HepG2 (cell line): Measurements from ENCODE around the gene VNN1. TPM values are rescaled to one million over a fixed set of nuclear protein-coding genes. Genes with fewer than 3 reads are reported as not detected.
A peak's percentile ranks its signal among the peaks of the same experiment; 100 is the strongest.

Experiments
- ARHGAP35 ChIP-seq: sonication (generic); formaldehyde crosslinking; IDR thresholded peaks from 2 replicates; pipeline ENCODE4 v1.9.0; 2022; ENCODE audit warnings: mild to moderate bottlenecking, inconsistent platforms, moderate library complexity, missing genetic modification reagents, borderline replicate concordance
- ARNT ChIP-seq: fragments of 450-650 bp; IDR thresholded peaks from 2 replicates; pipeline ENCODE4 v1.6.1; 2017
- CSRNP1 ChIP-seq: sonication (generic); formaldehyde crosslinking; IDR thresholded peaks from 2 replicates; pipeline ENCODE4 v1.8.1; 2023; ENCODE audit warnings: mild to moderate bottlenecking, missing genetic modification reagents
- EP300 ChIP-seq, 3 experiments: sonication (generic) in 1 of 3; formaldehyde crosslinking in 1 of 3; IDR thresholded peaks; 2 replicates each; pipeline versions ENCODE4 v1.5.1 to v1.6.1; 2011 to 2020; ENCODE audit warnings: low read depth in 2 of 3, low read length in 2 of 3, borderline replicate concordance in 1 of 3, improper control_type of control experiment in 1 of 3, mild to moderate bottlenecking in 1 of 3, missing genetic modification reagents in 1 of 3, moderate library complexity in 1 of 3
- HHEX ChIP-seq: IDR thresholded peaks from 2 replicates; pipeline ENCODE4 v1.6.1; 2016; ENCODE audit warnings: control low read depth
- HOXA9 ChIP-seq: sonication (generic); formaldehyde crosslinking; IDR thresholded peaks from 2 replicates; pipeline ENCODE4 v1.8.1; 2022; ENCODE audit warnings: missing genetic modification reagents, mild to moderate bottlenecking, moderate library complexity, borderline replicate concordance
- MATR3 ChIP-seq: sonication (generic); formaldehyde crosslinking; IDR thresholded peaks from 2 replicates; pipeline ENCODE4 v1.4.0; 2020; ENCODE audit warnings: missing genetic modification reagents
- NR2C2 ChIP-seq: sonication (generic); formaldehyde crosslinking; IDR thresholded peaks from 2 replicates; pipeline ENCODE4 v1.4.0; 2020; ENCODE audit warnings: missing genetic modification reagents, mild to moderate bottlenecking, moderate library complexity, borderline replicate concordance
- PITX1 ChIP-seq: sonication (generic); formaldehyde crosslinking; IDR thresholded peaks from 2 replicates; pipeline ENCODE4 v1.5.1; 2020; ENCODE audit warnings: mild to moderate bottlenecking, missing genetic modification reagents
- POLR2AphosphoS5 ChIP-seq: IDR thresholded peaks from 2 replicates; pipeline ENCODE4 v1.6.1; 2012; ENCODE audit warnings: low read depth, low read length
- SMARCC2 ChIP-seq: fragments of 450-650 bp; IDR thresholded peaks from 2 replicates; pipeline ENCODE4 v1.6.1; 2017; ENCODE audit warnings: antibody characterized with exemption, mild to moderate bottlenecking
- SNAPC2 ChIP-seq: sonication (generic); formaldehyde crosslinking; IDR thresholded peaks from 2 replicates; pipeline ENCODE4 v1.8.1; 2022; ENCODE audit warnings: mild to moderate bottlenecking, missing genetic modification reagents
- TBX2 ChIP-seq: sonication (generic); formaldehyde crosslinking; IDR thresholded peaks from 2 replicates; pipeline ENCODE4 v1.5.0; 2020; ENCODE audit warnings: missing genetic modification reagents, mild to moderate bottlenecking, borderline replicate concordance
- TEAD2 ChIP-seq: sonication (generic); formaldehyde crosslinking; IDR thresholded peaks from 2 replicates; pipeline ENCODE4 v1.9.0; 2021; ENCODE audit warnings: missing genetic modification reagents
- ZBTB7A ChIP-seq: sonication (generic); formaldehyde crosslinking; IDR thresholded peaks from 2 replicates; pipeline ENCODE4 v1.8.0; 2022; ENCODE audit warnings: mild to moderate bottlenecking, missing genetic modification reagents
- ZC3H4 ChIP-seq: sonication (generic); formaldehyde crosslinking; IDR thresholded peaks from 2 replicates; pipeline ENCODE4 v1.4.0; 2020; ENCODE audit warnings: missing genetic modification reagents, borderline replicate concordance
- ZNF10 ChIP-seq: sonication (generic); formaldehyde crosslinking; IDR thresholded peaks from 2 replicates; pipeline ENCODE4 v1.4.0; 2020; ENCODE audit warnings: mild to moderate bottlenecking, low read depth, missing genetic modification reagents, borderline replicate concordance
- ZNF367 ChIP-seq: sonication (generic); formaldehyde crosslinking; IDR thresholded peaks from 2 replicates; pipeline ENCODE4 v1.4.0; 2020; ENCODE audit warnings: missing genetic modification reagents, borderline replicate concordance
- ZNF768 ChIP-seq: sonication (generic); formaldehyde crosslinking; IDR thresholded peaks from 2 replicates; pipeline ENCODE4 v1.4.0; 2020; ENCODE audit warnings: missing genetic modification reagents
- polyA plus RNA-seq, 8 experiments: library from polyadenylated mRNA; depleted of rRNA in 3 of 8; stranded (reverse) in 7 of 8; unstranded in 1 of 8; fragments of >200 nt; fragmentation: Illumina TruSeq in 4 of 8; extraction: Trizol in 4 of 8; gene quantifications; 2 replicates each; pipeline versions ENCODE4 v1.2.1 to v1.2.3, GENCODE V29; 2011 to 2016; ENCODE audit warnings: low read depth in 4 of 8, missing spikeins in 1 of 8, mixed read lengths in 1 of 8; ENCODE audit not compliant: insufficient read depth in 1 of 8
- total RNA-seq, 5 experiments: library from RNA; depleted of rRNA; stranded (reverse); fragments of >200 nt; fragmentation: Illumina TruSeq; extraction: Trizol; gene quantifications; 2 replicates each; pipeline ENCODE4 v1.2.3, GENCODE V29; 2016; ENCODE audit warnings: low read depth in 1 of 5
- TF ChIP-seq, protein P1 (sequence below): sonication (generic); formaldehyde crosslinking; IDR thresholded peaks from 2 replicates; pipeline ENCODE4 v1.4.0; 2020; ENCODE audit warnings: missing genetic modification reagents, borderline replicate concordance
- TF ChIP-seq, protein P2 (sequence below): sonication (generic); formaldehyde crosslinking; IDR thresholded peaks from 2 replicates; pipeline ENCODE4 v1.4.0; 2020; ENCODE audit warnings: missing genetic modification reagents, borderline replicate concordance
- TF ChIP-seq, protein P3 (sequence below): IDR thresholded peaks from 2 replicates; pipeline ENCODE4 v1.6.1; 2016

The VNN1 gene
- total and polyA plus RNA-seq, 2 of the 13 experiments (the other 11 are each of a cell fraction or from before 2014, with no cell fraction given): 0.62 to 4.0 TPM

DNA sequence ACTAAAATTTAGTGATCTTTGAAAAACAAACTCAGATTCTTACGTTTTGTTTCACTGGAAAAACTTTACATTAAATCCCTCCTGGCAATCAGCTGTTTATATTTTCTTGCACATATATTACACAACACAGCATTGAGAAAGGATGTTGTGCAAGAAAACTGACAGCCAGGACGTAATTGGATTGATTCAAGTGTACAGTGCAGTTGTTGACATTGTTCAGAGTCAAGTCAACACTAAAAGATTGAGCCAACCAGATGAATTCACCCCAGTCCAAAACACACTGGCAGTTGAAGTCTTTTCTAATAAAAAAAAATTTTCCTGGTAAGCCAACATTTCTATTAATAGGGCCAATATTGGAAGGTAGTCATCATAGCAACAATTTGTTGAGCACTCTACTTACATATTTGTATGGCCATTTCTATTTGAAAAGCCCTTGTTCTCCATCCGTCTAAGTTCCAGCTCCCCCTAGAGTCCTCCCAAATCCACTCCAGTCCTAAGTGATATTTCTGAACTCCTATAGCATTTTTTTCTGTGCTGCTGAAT is 20.9 kb upstream of the VNN1 start (continued):
- TF ChIP-seq, protein P1, sequence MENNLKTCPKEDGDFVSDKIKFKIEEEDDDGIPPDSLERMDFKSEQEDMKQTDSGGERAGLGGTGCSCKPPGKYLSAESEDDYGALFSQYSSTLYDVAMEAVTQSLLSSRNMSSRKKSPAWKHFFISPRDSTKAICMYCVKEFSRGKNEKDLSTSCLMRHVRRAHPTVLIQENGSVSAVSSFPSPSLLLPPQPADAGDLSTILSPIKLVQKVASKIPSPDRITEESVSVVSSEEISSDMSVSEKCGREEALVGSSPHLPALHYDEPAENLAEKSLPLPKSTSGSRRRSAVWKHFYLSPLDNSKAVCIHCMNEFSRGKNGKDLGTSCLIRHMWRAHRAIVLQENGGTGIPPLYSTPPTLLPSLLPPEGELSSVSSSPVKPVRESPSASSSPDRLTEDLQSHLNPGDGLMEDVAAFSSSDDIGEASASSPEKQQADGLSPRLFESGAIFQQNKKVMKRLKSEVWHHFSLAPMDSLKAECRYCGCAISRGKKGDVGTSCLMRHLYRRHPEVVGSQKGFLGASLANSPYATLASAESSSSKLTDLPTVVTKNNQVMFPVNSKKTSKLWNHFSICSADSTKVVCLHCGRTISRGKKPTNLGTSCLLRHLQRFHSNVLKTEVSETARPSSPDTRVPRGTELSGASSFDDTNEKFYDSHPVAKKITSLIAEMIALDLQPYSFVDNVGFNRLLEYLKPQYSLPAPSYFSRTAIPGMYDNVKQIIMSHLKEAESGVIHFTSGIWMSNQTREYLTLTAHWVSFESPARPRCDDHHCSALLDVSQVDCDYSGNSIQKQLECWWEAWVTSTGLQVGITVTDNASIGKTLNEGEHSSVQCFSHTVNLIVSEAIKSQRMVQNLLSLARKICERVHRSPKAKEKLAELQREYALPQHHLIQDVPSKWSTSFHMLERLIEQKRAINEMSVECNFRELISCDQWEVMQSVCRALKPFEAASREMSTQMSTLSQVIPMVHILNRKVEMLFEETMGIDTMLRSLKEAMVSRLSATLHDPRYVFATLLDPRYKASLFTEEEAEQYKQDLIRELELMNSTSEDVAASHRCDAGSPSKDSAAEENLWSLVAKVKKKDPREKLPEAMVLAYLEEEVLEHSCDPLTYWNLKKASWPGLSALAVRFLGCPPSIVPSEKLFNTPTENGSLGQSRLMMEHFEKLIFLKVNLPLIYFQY: 0 out of 2 replicates have a peak, but pooled peaks have one; percentile 65
- TF ChIP-seq SNAPC2 (no peak; the same call in 1 of the 2 replicates), CSRNP1 (no peak), ZNF10 (CRISPR knock-in tag) (no peak), HHEX (CRISPR knock-in tag) (peak; percentile 93), POLR2AphosphoS5 (no peak), NR2C2 (CRISPR knock-in tag) (peak; percentile 70), ARNT (no peak), TBX2 (peak; percentile 81), TEAD2 (no peak), MATR3 (CRISPR knock-in tag) (no peak), ZC3H4 (CRISPR knock-in tag) (no peak), ZNF367 (no peak), HOXA9 (CRISPR knock-in tag) (no peak), SMARCC2 (0 out of 2 replicates have a peak, but pooled peaks have one; percentile 58), ZBTB7A (CRISPR knock-in tag) (no peak), PITX1 (CRISPR knock-in tag) (peak; percentile 79), ARHGAP35 (CRISPR knock-in tag) (no peak), EP300 (IDR thresholded peaks at IDR 0.05; ENCODE audit: low read depth in 2 of 2, low read length in 2 of 2) (peak; percentile 93 to 94; a peak in 3 of 4 replicates), EP300 (CRISPR knock-in tag; IDR thresholded peaks at IDR 0.05; ENCODE audit: borderline replicate concordance) (no peak; the same call in 1 of the 2 replicates), ZNF768 (CRISPR knock-in tag) (no peak)
- TF ChIP-seq, protein P2, sequence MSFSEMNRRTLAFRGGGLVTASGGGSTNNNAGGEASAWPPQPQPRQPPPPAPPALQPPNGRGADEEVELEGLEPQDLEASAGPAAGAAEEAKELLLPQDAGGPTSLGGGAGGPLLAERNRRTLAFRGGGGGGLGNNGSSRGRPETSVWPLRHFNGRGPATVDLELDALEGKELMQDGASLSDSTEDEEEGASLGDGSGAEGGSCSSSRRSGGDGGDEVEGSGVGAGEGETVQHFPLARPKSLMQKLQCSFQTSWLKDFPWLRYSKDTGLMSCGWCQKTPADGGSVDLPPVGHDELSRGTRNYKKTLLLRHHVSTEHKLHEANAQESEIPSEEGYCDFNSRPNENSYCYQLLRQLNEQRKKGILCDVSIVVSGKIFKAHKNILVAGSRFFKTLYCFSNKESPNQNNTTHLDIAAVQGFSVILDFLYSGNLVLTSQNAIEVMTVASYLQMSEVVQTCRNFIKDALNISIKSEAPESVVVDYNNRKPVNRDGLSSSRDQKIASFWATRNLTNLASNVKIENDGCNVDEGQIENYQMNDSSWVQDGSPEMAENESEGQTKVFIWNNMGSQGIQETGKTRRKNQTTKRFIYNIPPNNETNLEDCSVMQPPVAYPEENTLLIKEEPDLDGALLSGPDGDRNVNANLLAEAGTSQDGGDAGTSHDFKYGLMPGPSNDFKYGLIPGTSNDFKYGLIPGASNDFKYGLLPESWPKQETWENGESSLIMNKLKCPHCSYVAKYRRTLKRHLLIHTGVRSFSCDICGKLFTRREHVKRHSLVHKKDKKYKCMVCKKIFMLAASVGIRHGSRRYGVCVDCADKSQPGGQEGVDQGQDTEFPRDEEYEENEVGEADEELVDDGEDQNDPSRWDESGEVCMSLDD: no peak
- TF ChIP-seq, protein P3, sequence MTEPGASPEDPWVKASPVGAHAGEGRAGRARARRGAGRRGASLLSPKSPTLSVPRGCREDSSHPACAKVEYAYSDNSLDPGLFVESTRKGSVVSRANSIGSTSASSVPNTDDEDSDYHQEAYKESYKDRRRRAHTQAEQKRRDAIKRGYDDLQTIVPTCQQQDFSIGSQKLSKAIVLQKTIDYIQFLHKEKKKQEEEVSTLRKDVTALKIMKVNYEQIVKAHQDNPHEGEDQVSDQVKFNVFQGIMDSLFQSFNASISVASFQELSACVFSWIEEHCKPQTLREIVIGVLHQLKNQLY (CRISPR knock-in tag): peak; percentile 81; the same call in 1 of the 2 replicates
